DMS 273 (cell line): ENCODE results near the gene RYR2.

Source experiments
- DNase-seq: peaks from one replicate; lab custom pipeline; 2025; ENCODE audit not compliant: unreplicated experiment; lab: John Stamatoyannopoulos, UW

RYR2 gene

DNA sequence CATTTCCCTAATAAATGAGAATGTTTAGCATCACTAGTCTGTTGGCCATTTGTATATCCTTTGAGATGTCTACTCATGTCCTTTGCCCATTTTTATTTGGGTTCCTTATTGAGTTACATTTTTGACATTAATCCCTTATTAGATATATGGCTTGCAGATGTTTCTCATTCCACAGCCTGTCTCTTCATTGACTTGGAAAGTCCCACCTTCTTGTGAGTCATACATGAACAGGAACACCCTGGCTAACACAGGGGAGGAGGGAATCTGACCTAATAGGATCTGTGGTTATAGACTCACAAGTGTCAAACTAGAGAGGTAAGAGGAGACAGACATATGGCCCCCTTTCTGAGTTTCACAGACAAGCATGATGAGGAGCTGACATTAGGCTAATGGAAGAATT, 837.2 kb downstream of the RYR2 start:
- DNase-seq = no peak
